HK-2 (cell line): ENCODE results near the gene SLC8A1.

ENCODE experiments used
- DNase-seq: peaks from one replicate; pipeline ENCODE4 v3.0.0-alpha.2; 2018; ENCODE audit not compliant: unreplicated experiment

The SLC8A1 gene

GRCh38 chr2:40230707-40231432 is 221.0 kb downstream of the SLC8A1 start:
- DNase-seq = no peak

GRCh38 chr2:40230186-40230585 is 221.7 kb downstream of the SLC8A1 start:
- DNase-seq = no peak

GRCh38 chr2:40228310-40228709 is 223.6 kb downstream of the SLC8A1 start:
- no peak for DNase-seq

GRCh38 chr2:40227210-40227609 is 224.7 kb downstream of the SLC8A1 start:
- no peak for DNase-seq

- no peak for DNase-seq
Measured at GRCh38 chr2:40226637-40227036, 225.3 kb downstream of the SLC8A1 start.

- DNase-seq = no peak
Measured at GRCh38 chr2:40225670-40226210, 226.2 kb downstream of the SLC8A1 start.

- DNase-seq = no peak
Measured at GRCh38 chr2:40224318-40224717, 227.6 kb downstream of the SLC8A1 start.

GRCh38 chr2:40220177-40220925 is 231.5 kb downstream of the SLC8A1 start:
- no peak for DNase-seq

- no peak for DNase-seq
Measured at GRCh38 chr2:40219141-40219540, 232.7 kb downstream of the SLC8A1 start.

- DNase-seq = no peak
Measured at GRCh38 chr2:40218679-40219078, 233.2 kb downstream of the SLC8A1 start.

- DNase-seq = no peak
Measured at GRCh38 chr2:40213619-40214018, 238.3 kb downstream of the SLC8A1 start.

- DNase-seq = no peak
Measured at GRCh38 chr2:40213071-40213470, 238.8 kb downstream of the SLC8A1 start.

GRCh38 chr2:40210968-40211353 is 240.9 kb downstream of the SLC8A1 start:
- DNase-seq = no peak

- no peak for DNase-seq
Measured at GRCh38 chr2:40210344-40210967, 241.4 kb downstream of the SLC8A1 start.

- DNase-seq = no peak
Measured at GRCh38 chr2:40209761-40210160, 242.1 kb downstream of the SLC8A1 start.

- no peak for DNase-seq
Measured at GRCh38 chr2:40208463-40208862, 243.4 kb downstream of the SLC8A1 start.

GRCh38 chr2:40204268-40204667 is 247.6 kb downstream of the SLC8A1 start:
- DNase-seq = no peak

GRCh38 chr2:40202798-40203400 is 249.0 kb downstream of the SLC8A1 start:
- no peak for DNase-seq

GRCh38 chr2:40201425-40201824 is 250.5 kb downstream of the SLC8A1 start:
- no peak for DNase-seq

GRCh38 chr2:40200366-40200915 is 251.4 kb downstream of the SLC8A1 start:
- no peak for DNase-seq

GRCh38 chr2:40199771-40200170 is 252.1 kb downstream of the SLC8A1 start:
- no peak for DNase-seq

GRCh38 chr2:40197121-40197520 is 254.8 kb downstream of the SLC8A1 start:
- no peak for DNase-seq
